Dendritic cell treated with granulocyte-macrophage colony-stimulating factor and Interleukin-4, amounts not matched to agents 40 ng/mL and 50 ng/mL, for 4 days (primary cell): ENCODE measurements around the gene SPECC1.
A peak's percentile ranks its signal among the peaks of the same experiment; 100 is the strongest.
"Not testable (repeated sequence)": the region's sequence is repeated elsewhere in the genome, so short reads cannot be mapped to it uniquely, and the experiment has no call there.

ENCODE experiments used
- H3K27ac Mint-ChIP-seq: one replicate; pipeline ENCODE4 v1.8.0; 2022; ENCODE audit warnings: mild to moderate bottlenecking, mixed read lengths
- H3K27me3 Mint-ChIP-seq: one replicate; pipeline ENCODE4 v1.8.0; 2022; ENCODE audit warnings: mild to moderate bottlenecking, mixed read lengths
- H3K36me3 Mint-ChIP-seq: one replicate; pipeline ENCODE4 v1.8.0; 2022; ENCODE audit warnings: low read depth, mixed read lengths
- H3K4me1 Mint-ChIP-seq: one replicate; pipeline ENCODE4 v1.8.0; 2022; ENCODE audit warnings: low read depth, mixed read lengths
- H3K4me3 Mint-ChIP-seq: one replicate; pipeline ENCODE4 v1.8.0; 2022; ENCODE audit warnings: mild to moderate bottlenecking, moderate library complexity, mixed read lengths
- H3K9me3 Mint-ChIP-seq: one replicate; pipeline ENCODE4 v1.8.0; 2022; ENCODE audit warnings: mixed read lengths
- intact Hi-C: fragments of 100-400 bp; cut with micrococcal nuclease; formaldehyde crosslinking; loops from one replicate; pipeline ENCODE4 v1.15.0; 2022

SPECC1 gene

DNA sequence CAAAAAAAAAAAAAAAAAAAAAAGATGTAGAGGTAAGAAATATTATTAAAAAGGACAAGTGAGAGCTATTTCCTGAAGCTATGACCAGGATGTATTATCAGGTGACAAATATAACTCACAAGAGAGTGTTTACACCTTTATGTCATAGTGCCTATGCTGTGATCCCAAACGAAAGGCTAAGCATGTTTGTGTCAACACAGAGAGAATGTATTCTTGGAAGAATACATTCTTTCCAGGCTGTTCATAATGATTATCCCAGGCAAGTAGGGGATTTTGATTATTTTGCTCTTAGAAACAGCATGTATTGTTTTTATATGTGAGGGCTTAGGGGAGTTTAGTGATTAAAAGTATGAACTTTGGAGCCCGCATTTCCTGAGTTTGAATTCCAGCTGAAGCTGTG is 175.0 kb downstream of the SPECC1 start:
- Mint-ChIP-seq H3K27ac (peak overlapping the region; percentile 90), H3K4me3 (no peak overlapping the region), H3K9me3 (no peaks in the 10 kb centered on the region), H3K27me3 (no peaks in the 10 kb centered on the region), H3K4me1 (peaks cover 48% of the 10 kb centered on the region), H3K36me3 (peaks cover 6% of the 10 kb centered on the region)
- intact Hi-C loops: no loop called here

- Mint-ChIP-seq H3K27me3 (no peaks in the 10 kb centered on the region), H3K4me1 (peaks cover 47% of the 10 kb centered on the region), H3K27ac (peak overlapping the region; percentile 90), H3K4me3 (no peak overlapping the region), H3K36me3 (peaks cover 6% of the 10 kb centered on the region), H3K9me3 (no peaks in the 10 kb centered on the region)
- intact Hi-C loops: no loop called here
These were observed 175.9 kb downstream of the SPECC1 start for GRCh38 chr17:20184977-20185619.

DNA sequence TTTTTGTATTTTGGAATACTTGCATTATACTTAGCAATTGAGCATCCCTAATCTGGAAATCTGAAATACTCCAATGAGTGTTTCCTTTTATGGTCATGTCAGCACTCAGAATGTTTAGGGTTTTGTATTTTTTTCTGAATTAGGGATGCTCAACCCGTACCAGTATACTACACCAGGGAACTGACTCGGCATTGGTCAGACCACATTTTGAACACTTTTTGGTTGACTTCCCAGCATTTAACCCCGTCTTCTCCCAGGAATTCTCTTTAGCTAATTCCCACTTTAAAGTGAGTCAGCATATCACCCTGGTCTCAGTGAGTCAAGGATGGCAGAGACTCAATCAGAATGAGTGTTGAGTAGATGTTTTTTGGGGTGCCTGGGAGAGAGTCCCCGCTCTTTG is 177.9 kb downstream of the SPECC1 start:
- Mint-ChIP-seq H3K36me3 (peaks cover 16% of the 10 kb centered on the region), H3K27ac (peak overlapping the region; percentile 3), H3K9me3 (no peaks in the 10 kb centered on the region), H3K4me3 (no peak overlapping the region), H3K4me1 (peaks cover 54% of the 10 kb centered on the region), H3K27me3 (no peaks in the 10 kb centered on the region)
- intact Hi-C loops: no loop called here

GRCh38 chr17:20189302-20189701 is 180.1 kb downstream of the SPECC1 start:
- Mint-ChIP-seq H3K9me3 (peaks cover under 1% of the 10 kb centered on the region), H3K27me3 (no peaks in the 10 kb centered on the region), H3K4me1 (peaks cover 47% of the 10 kb centered on the region), H3K27ac (no peak overlapping the region), H3K4me3 (no peak overlapping the region), H3K36me3 (peaks cover 26% of the 10 kb centered on the region)
- intact Hi-C loops: no loop called here

GRCh38 chr17:20189979-20190378 is 180.8 kb downstream of the SPECC1 start:
- Mint-ChIP-seq H3K9me3 (peaks cover 8% of the 10 kb centered on the region), H3K27ac (no peak overlapping the region), H3K4me3 (no peak overlapping the region), H3K4me1 (peaks cover 43% of the 10 kb centered on the region), H3K27me3 (no peaks in the 10 kb centered on the region), H3K36me3 (peaks cover 32% of the 10 kb centered on the region)
- intact Hi-C loops: no loop called here

DNA sequence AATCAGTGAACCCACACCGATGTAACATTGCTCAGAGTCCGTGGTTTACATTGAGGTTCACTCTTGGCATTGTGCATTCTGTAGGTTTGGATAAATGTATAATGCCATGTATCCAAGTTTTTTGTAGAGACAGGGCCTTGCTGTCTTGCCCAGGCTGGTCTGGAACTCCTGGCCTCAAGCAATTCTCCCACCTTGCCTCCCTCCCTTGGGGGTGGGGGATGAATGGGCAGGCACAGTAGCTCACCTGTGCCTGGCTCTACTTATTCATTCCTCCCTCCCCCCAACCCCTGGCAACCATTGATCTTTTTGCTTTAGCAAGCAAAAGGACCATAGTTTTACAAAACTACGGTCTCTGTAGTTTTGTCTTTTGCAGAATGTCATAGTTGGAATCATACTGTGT is 181.4 kb downstream of the SPECC1 start:
- Mint-ChIP-seq H3K36me3 (peaks cover 34% of the 10 kb centered on the region), H3K9me3 (peaks cover 9% of the 10 kb centered on the region), H3K27ac (no peak overlapping the region), H3K4me1 (peaks cover 37% of the 10 kb centered on the region), H3K4me3 (no peak overlapping the region), H3K27me3 (no peaks in the 10 kb centered on the region)
- intact Hi-C loops: no loop called here

GRCh38 chr17:20191056-20191455 is 181.9 kb downstream of the SPECC1 start:
- peaks cover 37% of the 10 kb centered on the region for H3K4me1 Mint-ChIP-seq
- no peaks in the 10 kb centered on the region for H3K27me3 Mint-ChIP-seq
- H3K4me3 Mint-ChIP-seq: no peak overlapping the region
- H3K27ac Mint-ChIP-seq: no peak overlapping the region
- peaks cover 9% of the 10 kb centered on the region for H3K9me3 Mint-ChIP-seq
- peaks cover 38% of the 10 kb centered on the region for H3K36me3 Mint-ChIP-seq
- intact Hi-C loops: no loop called here

DNA sequence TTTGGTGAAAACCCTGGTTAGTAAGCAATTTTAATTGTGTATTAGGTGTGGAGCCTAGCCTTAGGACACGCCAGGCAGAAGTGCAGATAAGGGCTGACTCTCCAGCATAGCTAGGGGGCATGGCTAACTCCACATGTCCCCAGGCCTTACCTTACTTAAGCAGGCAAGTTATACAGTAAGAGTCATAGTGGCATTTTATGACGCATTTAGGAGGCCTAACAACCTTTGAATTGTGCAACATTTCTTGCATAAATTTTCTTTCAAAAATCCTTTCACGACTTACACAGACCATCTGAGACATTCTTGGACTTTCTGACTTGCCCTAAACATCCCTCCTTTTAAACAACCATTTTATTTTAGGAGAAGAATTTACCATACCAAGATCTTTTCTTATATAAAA is 187.1 kb downstream of the SPECC1 start:
- H3K27me3 Mint-ChIP-seq, intact Hi-C loops, H3K4me3 Mint-ChIP-seq, H3K4me1 Mint-ChIP-seq, H3K27ac Mint-ChIP-seq: not testable (repeated sequence)
- peaks cover 23% of the 10 kb centered on the region for H3K9me3 Mint-ChIP-seq
- peaks cover 40% of the 10 kb centered on the region for H3K36me3 Mint-ChIP-seq

- Mint-ChIP-seq H3K9me3 (peaks cover 23% of the 10 kb centered on the region), H3K4me1 (peaks cover 5% of the 10 kb centered on the region), H3K27me3 (no peaks in the 10 kb centered on the region), H3K36me3 (peaks cover 30% of the 10 kb centered on the region), H3K27ac (peak overlapping the region; percentile 52), H3K4me3 (no peak overlapping the region)
- intact Hi-C loops: no loop called here
These were observed 188.2 kb downstream of the SPECC1 start for GRCh38 chr17:20197272-20197926.

- intact Hi-C loops: no loop called here
- Mint-ChIP-seq H3K36me3 (peaks cover 28% of the 10 kb centered on the region), H3K4me3 (no peak overlapping the region), H3K27ac (no peak overlapping the region), H3K9me3 (peaks cover 14% of the 10 kb centered on the region), H3K27me3 (no peaks in the 10 kb centered on the region), H3K4me1 (peaks cover 22% of the 10 kb centered on the region)
These were observed 191.0 kb downstream of the SPECC1 start for GRCh38 chr17:20200016-20200795.

- H3K9me3 Mint-ChIP-seq: peaks cover 14% of the 10 kb centered on the region
- no peak overlapping the region for H3K27ac Mint-ChIP-seq
- no peaks in the 10 kb centered on the region for H3K27me3 Mint-ChIP-seq
- peaks cover 29% of the 10 kb centered on the region for H3K4me1 Mint-ChIP-seq
- peaks cover 32% of the 10 kb centered on the region for H3K36me3 Mint-ChIP-seq
- no peak overlapping the region for H3K4me3 Mint-ChIP-seq
- intact Hi-C loops: no loop called here
These were observed 191.8 kb downstream of the SPECC1 start for GRCh38 chr17:20200865-20201458.

GRCh38 chr17:20202141-20202621 is 193.0 kb downstream of the SPECC1 start:
- Mint-ChIP-seq H3K4me3 (no peak overlapping the region), H3K9me3 (peaks cover 14% of the 10 kb centered on the region), H3K27me3 (no peaks in the 10 kb centered on the region), H3K27ac (no peak overlapping the region), H3K36me3 (peaks cover 31% of the 10 kb centered on the region), H3K4me1 (peaks cover 36% of the 10 kb centered on the region)
- intact Hi-C loops: no loop called here

DNA sequence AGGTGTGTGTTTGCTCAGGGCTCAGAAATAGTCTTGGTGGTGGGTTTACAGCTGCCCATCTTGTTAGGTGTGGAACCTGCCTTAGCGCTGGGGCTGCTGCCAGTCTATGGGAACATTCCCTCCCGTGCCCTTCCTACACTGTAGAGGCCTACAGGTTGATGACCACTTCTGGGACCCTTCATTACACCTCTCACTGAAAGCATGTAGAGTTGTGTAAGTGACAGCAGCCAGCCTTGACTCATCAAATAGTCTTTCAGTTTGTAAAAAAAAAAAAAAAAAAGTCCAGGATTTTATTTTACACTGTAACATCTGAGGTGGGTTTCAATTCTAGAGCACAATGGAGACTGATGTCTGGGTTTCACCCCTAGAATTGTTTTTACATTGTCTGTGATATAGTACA is 193.9 kb downstream of the SPECC1 start:
- intact Hi-C loops: no loop called here
- Mint-ChIP-seq H3K4me1 (peaks cover 35% of the 10 kb centered on the region), H3K27me3 (no peaks in the 10 kb centered on the region), H3K36me3 (peaks cover 25% of the 10 kb centered on the region), H3K9me3 (peaks cover 11% of the 10 kb centered on the region), H3K4me3 (no peak overlapping the region), H3K27ac (no peak overlapping the region)

DNA sequence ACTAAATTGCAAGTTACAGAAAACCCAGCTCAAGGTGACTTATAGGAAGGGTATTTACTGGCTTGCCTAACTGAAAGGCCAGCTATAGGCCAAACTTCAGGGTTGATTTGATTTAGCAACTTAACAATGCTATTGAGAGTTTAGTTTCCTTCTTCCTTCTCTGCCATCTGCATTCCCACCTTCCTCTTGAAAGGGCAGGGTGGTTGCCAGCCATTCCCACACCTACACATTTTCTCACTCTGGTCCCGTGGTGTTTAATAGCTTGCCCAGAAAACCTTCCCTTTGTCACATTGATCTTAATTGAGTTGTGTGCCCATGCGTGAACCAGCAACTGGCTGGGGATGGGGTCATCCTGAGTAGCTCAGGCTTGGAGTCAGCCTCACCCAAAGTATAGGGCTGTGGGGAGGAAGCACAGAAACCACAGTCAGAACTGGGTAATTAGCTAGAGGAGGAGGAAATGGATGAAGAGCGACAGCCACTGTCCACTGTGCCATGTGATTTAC is 194.7 kb downstream of the SPECC1 start:
- H3K36me3 Mint-ChIP-seq: peaks cover 21% of the 10 kb centered on the region
- peak overlapping the region; percentile 59 for H3K27ac Mint-ChIP-seq
- H3K4me3 Mint-ChIP-seq: no peak overlapping the region
- peaks cover 3% of the 10 kb centered on the region for H3K9me3 Mint-ChIP-seq
- intact Hi-C loops: no loop called here
- no peaks in the 10 kb centered on the region for H3K27me3 Mint-ChIP-seq
- peaks cover 32% of the 10 kb centered on the region for H3K4me1 Mint-ChIP-seq
